GM06990 (cell line): Measurements from ENCODE around the gene MTHFSD.

Source experiments
- DNase-seq: peaks from one replicate; pipeline ENCODE4 v3.0.0-alpha.2; 2011; ENCODE audit not compliant: insufficient read length; ENCODE audit errors: extremely low read depth
- H3K27me3 ChIP-seq: replicated peaks from 2 replicates; pipeline ENCODE4 v1.6.0; 2011; ENCODE audit warnings: low read length; ENCODE audit not compliant: control insufficient read depth, insufficient read depth
- H3K36me3 ChIP-seq: 2 replicates; pipeline ENCODE4 v1.5.1; 2011; ENCODE audit warnings: low read length; ENCODE audit not compliant: control insufficient read depth, insufficient read depth
- H3K4me3 ChIP-seq: replicated peaks from 2 replicates; pipeline ENCODE4 v1.5.1; 2011; ENCODE audit warnings: low read depth, mild to moderate bottlenecking, control low read depth, low read length
- TF ChIP-seq, protein P1 (sequence below): IDR thresholded peaks from 2 replicates; pipeline ENCODE4 v1.5.1; 2011; ENCODE audit warnings: low read length, control low read depth, mild to moderate bottlenecking, inconsistent platforms; ENCODE audit not compliant: insufficient read depth, poor library complexity, severe bottlenecking

Gene MTHFSD

DNA sequence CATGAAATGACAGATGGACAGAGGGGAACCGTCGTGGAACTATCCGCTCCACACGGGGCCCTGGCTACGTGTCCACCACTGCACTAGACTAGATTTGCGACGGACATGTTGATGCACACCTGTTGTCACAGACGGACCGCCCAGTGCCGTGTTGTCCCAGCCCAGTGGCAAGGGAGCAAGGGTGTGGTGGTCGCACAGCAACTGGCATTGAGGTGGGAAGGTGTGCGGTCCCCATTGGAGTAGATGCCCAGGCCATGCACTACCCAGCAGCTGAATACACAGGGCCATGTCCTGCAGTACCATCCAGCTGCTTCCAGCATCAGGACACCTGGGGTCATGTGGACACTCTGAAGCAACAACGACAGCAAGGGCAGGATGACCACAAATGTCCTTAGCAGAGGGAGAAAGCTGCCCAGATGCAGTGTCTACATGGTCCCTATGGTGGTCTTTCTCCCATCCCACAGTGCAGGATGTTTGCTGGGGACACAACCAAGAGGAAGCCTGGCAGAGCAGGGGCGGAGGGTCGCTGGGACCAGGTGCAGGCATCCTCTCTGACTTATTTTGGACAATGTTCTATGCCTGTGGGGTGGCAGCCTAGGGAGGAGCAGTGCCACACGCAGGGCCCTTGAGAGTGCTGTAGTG lies 35.9 kb downstream of the MTHFSD start:
- no peak for DNase-seq
- Histone ChIP-seq H3K4me3 (no peak overlapping the region), H3K27me3 (no peaks in the 10 kb centered on the region; the same call in 1 of the 2 replicates), H3K36me3 (no peaks in the 10 kb centered on the region)
- TF ChIP-seq, protein P1, sequence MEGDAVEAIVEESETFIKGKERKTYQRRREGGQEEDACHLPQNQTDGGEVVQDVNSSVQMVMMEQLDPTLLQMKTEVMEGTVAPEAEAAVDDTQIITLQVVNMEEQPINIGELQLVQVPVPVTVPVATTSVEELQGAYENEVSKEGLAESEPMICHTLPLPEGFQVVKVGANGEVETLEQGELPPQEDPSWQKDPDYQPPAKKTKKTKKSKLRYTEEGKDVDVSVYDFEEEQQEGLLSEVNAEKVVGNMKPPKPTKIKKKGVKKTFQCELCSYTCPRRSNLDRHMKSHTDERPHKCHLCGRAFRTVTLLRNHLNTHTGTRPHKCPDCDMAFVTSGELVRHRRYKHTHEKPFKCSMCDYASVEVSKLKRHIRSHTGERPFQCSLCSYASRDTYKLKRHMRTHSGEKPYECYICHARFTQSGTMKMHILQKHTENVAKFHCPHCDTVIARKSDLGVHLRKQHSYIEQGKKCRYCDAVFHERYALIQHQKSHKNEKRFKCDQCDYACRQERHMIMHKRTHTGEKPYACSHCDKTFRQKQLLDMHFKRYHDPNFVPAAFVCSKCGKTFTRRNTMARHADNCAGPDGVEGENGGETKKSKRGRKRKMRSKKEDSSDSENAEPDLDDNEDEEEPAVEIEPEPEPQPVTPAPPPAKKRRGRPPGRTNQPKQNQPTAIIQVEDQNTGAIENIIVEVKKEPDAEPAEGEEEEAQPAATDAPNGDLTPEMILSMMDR = no peak

DNA sequence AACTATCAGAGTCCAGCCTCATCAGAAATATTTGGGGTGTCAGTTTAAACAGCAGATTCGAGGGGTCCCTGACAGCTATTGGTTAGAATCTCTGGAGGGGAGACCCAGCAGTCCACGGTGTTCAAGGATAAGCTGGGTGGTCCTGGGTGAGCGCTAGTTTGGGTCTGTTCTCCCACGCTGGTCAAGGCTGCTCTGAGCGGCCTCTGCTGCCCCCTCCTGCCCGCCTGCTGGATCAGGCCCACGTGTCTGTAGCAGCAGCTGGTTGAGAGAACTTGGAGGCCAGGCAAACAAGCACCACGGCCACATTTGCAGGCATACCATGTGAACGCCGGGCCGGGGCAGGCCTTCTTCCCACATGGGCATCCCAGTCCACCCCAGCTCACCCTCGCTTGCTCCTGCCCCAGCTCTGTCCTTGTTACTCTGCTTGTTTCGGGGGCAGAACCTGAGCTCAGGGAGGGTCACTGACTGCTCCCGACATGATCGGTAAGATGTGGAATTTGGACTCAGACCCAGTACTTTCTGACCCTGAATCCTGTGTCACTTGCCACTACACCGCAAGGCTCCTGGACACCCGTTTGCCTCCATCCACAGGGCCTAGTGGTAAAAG lies 37.3 kb downstream of the MTHFSD start:
- DNase-seq = no peak
- Histone ChIP-seq H3K27me3 (no peaks in the 10 kb centered on the region; the same call in 1 of the 2 replicates), H3K36me3 (no peaks in the 10 kb centered on the region), H3K4me3 (no peak overlapping the region)
- TF ChIP-seq, protein P1 = peak; percentile 75

DNA sequence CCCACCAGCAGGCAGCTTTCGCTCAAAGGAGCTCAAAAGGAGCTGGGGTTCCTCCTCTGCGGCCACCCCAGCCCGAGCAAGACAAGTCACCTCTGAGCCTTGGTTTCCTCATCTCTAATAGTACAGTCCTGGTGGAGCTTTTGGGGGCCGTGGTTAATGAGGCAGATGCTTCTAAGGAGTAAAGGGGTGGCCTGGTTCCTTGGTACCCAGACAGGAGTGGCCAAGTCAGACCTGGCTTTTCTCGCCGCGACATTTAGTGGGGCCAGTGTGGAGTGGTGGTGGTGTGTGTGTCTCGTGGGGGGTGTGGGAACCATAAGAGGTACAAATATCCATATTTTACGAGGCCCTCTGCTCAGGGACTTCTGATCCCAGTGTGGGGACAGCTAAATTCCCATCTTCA lies 38.0 kb downstream of the MTHFSD start:
- no peak for DNase-seq
- H3K4me3 ChIP-seq = no peak overlapping the region
- TF ChIP-seq, protein P1 = no peak
- no peaks in the 10 kb centered on the region; the same call in 1 of the 2 replicates for H3K27me3 ChIP-seq
- H3K36me3 ChIP-seq = no peaks in the 10 kb centered on the region

DNA sequence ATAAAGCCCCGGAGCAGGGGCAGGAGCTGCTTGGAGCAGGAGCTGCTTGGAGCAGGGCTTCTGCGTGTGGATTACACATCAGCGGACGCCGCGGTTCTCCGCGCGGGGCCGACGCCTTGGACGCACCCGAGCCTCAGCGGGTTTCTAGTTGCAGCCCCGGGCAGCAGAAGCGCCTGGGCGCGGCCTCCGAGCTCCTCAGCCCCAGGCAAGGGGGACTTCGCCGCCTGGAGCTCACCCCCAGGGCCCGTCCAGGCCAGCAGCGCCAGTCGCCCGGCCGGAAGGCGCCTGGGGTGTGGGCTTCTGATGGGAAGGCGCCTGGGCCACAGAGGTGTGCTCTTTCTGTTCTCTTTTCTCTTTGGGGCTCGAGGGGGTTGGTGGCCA lies 38.4 kb downstream of the MTHFSD start:
- DNase-seq = no peak
- no peaks in the 10 kb centered on the region; the same call in 1 of the 2 replicates for H3K27me3 ChIP-seq
- TF ChIP-seq, protein P1 = no peak
- H3K36me3 ChIP-seq = no peaks in the 10 kb centered on the region
- no peak overlapping the region for H3K4me3 ChIP-seq

DNA sequence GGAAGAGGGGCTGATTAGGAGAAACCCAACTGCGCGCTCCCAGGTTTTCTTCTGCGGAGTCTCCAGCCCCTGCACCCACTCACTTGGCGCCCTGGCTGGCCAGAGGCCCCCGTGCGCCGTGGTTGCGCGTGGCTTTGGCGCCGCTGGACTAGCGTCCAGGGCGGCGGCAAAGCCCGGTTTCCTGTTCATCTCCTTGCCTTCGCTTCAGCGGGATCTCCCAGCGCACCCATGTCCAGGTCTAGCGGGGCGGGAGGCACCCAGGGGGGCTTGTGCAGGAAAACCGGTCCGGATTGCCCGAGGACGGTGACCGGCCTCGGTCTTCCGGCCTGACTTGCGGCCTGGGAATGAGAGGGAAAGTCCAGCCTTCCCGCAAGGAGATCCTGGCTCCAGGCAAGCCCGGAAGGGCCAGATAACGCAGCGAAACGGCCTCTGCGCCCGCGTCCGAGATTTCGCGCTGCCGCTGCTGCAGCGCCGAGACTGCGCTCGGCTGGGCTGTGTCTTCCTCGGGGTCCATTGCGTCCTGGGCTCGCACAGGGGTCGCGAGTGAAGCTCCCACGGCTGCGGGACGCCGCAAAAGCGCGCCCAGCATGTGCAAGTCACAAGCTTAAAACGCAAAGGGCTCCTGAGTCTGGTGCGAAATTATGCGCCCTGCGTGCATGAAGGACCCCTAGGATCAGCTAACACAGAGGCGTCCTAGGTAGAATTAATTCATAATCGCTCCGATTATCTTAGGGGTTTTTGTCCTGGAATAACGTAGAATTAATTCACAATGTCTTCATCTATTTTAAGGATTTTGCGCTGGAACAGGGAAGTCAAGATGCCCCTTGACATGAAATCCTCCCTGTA lies 39.0 kb downstream of the MTHFSD start:
- no peaks in the 10 kb centered on the region for H3K36me3 ChIP-seq
- TF ChIP-seq, protein P1 = no peak
- no peaks in the 10 kb centered on the region; the same call in 1 of the 2 replicates for H3K27me3 ChIP-seq

More for the DNA sequence above, 39.0 kb downstream of the MTHFSD start:
- no peak overlapping the region for H3K4me3 ChIP-seq
- DNase-seq = no peak
